HepG2 (cell line): Measurements from ENCODE around the gene UNC79. TPM values are rescaled to one million over a fixed set of nuclear protein-coding genes. Genes with fewer than 3 reads are reported as not detected.

ENCODE experiments used
- ATAC-seq: fragments of 200-7000 bp; cut with Tn5 transposase; 3 replicates; pipeline ENCODE4 v1.9.1; 2020; ENCODE audit warnings: mild to moderate bottlenecking, moderate library complexity
- BruUV-seq: library from RNA; stranded (reverse); fragments of 400-500 nt; replicated peaks from 2 replicates; lab custom pipeline; 2021; lab: Mats Ljungman, UMichigan
- CTCF ChIA-PET: fragments of 300-600 bp; formaldehyde crosslinking; extraction: SDS; loops from one replicate; lab custom pipeline; 2021; ENCODE audit warnings: low total read pairs, inconsistent platforms, low intra/inter-chr PET ratio; lab: Yijun Ruan, JAX
- POLR2A ChIA-PET: fragments of 350-600 bp; sonication (Branson Sonifier 250); formaldehyde crosslinking; loops from one replicate; lab custom pipeline; 2020; ENCODE audit warnings: antibody characterized with exemption, inconsistent platforms; lab: Yijun Ruan, JAX
- DNase-seq: peaks from one replicate; pipeline ENCODE4 v3.0.0-alpha.2; 2015; ENCODE audit warnings: low spot score
- FAIRE-seq: peaks from 3 replicates; lab custom pipeline; 2011; peaks lifted over from hg19 to GRCh38; lab: Jason Lieb, UNC
- H2AFZ ChIP-seq: one replicate; pipeline ENCODE4 v1.6.1; 2011; ENCODE audit warnings: low read length, inconsistent platforms
- H3K27ac ChIP-seq: fragments of 300-600 bp; 3 replicates; pipeline ENCODE4 v1.8.0; 2011; ENCODE audit warnings: mixed run types, mild to moderate bottlenecking, mixed read lengths, low read length, inconsistent platforms; ENCODE audit not compliant: insufficient read depth; ENCODE audit errors: extremely low read length
- H3K27me3 ChIP-seq, 2 experiments: fragments of 200-600 bp in 1 of 2; 2 replicates in 1 of 2; 3 replicates in 1 of 2; pipeline versions ENCODE4 v1.6.0 to v1.8.0; 2011; ENCODE audit warnings: low read length in 2 of 2, mild to moderate bottlenecking in 2 of 2, moderate library complexity in 2 of 2, inconsistent platforms in 1 of 2; ENCODE audit not compliant: insufficient read depth in 2 of 2, control insufficient read depth in 1 of 2
- H3K36me3 ChIP-seq, 2 experiments: fragments of 200-600 bp in 1 of 2; replicated peaks in 1 of 2; 2 replicates in 1 of 2; 3 replicates in 1 of 2; pipeline versions ENCODE4 v1.5.1 to v1.8.0; 2011; ENCODE audit warnings: low read length in 2 of 2, inconsistent platforms in 1 of 2; ENCODE audit not compliant: insufficient read depth in 2 of 2, control insufficient read depth in 1 of 2
- H3K4me1 ChIP-seq: 2 replicates; pipeline ENCODE4 v1.5.1; 2012; ENCODE audit warnings: low read length, inconsistent platforms; ENCODE audit not compliant: insufficient read depth
- H3K4me2 ChIP-seq: 2 replicates; pipeline ENCODE4 v1.6.0; 2011; ENCODE audit warnings: low read depth, low read length, inconsistent platforms
- H3K4me3 ChIP-seq, 3 experiments: fragments of 200-600 bp in 1 of 3; sonication (generic), shearing (Covaris generic) in 1 of 3; replicated peaks in 1 of 3; 2 replicates each; pipeline ENCODE4 v1.5.1; 2011 to 2016; ENCODE audit warnings: low read length in 3 of 3, inconsistent platforms in 2 of 3, low read depth in 2 of 3, mild to moderate bottlenecking in 2 of 3, control low read depth in 1 of 3, mixed read lengths in 1 of 3; ENCODE audit not compliant: insufficient read depth in 1 of 3
- H3K79me2 ChIP-seq: one replicate; pipeline ENCODE4 v1.6.1; 2011; ENCODE audit warnings: low read length, inconsistent platforms; ENCODE audit not compliant: insufficient read depth
- H3K9ac ChIP-seq: 2 replicates; pipeline ENCODE4 v1.6.0; 2011; ENCODE audit warnings: mild to moderate bottlenecking, low read depth, low read length, inconsistent platforms; ENCODE audit not compliant: insufficient read depth
- H3K9me3 ChIP-seq: 2 replicates; pipeline ENCODE4 v1.5.1; 2012; ENCODE audit warnings: mild to moderate bottlenecking, low read length
- H4K20me1 ChIP-seq: 2 replicates; pipeline ENCODE4 v1.6.0; 2011; ENCODE audit warnings: inconsistent platforms, mild to moderate bottlenecking, low read length, moderate library complexity; ENCODE audit not compliant: insufficient read depth
- GATAD1 ChIP-seq: IDR thresholded peaks from 2 replicates; pipeline ENCODE4 v1.6.1; 2016; ENCODE audit warnings: missing genetic modification reagents, missing compliant biosample characterization
- GPBP1L1 ChIP-seq: sonication (generic); formaldehyde crosslinking; IDR thresholded peaks from 2 replicates; pipeline ENCODE4 v1.5.0; 2020; ENCODE audit warnings: mild to moderate bottlenecking, missing genetic modification reagents
- HNRNPLL ChIP-seq: fragments of 200-400 bp; formaldehyde crosslinking; IDR thresholded peaks from 2 replicates; pipeline ENCODE4 v1.6.1; 2017; ENCODE audit warnings: mild to moderate bottlenecking, low read depth, low read length; ENCODE audit not compliant: poor library complexity, severe bottlenecking
- MEIS2 ChIP-seq: sonication (generic); formaldehyde crosslinking; IDR thresholded peaks from 2 replicates; pipeline ENCODE4 v1.9.0; 2021; ENCODE audit warnings: mild to moderate bottlenecking, missing genetic modification reagents
- MXD4 ChIP-seq: IDR thresholded peaks from 2 replicates; pipeline ENCODE4 v1.6.1; 2016; ENCODE audit warnings: mild to moderate bottlenecking, missing biosample characterization, missing genetic modification reagents
- NAIF1 ChIP-seq: sonication (generic); formaldehyde crosslinking; IDR thresholded peaks from 2 replicates; pipeline ENCODE4 v1.5.0; 2020; ENCODE audit warnings: mild to moderate bottlenecking, missing genetic modification reagents, borderline replicate concordance
- SIN3B ChIP-seq: fragments of 150-350 bp; IDR thresholded peaks from 2 replicates; pipeline ENCODE4 v1.6.1; 2014; ENCODE audit warnings: low read length
- TAF1 ChIP-seq: sonication (generic); formaldehyde crosslinking; IDR thresholded peaks from 2 replicates; pipeline ENCODE4 v1.4.0; 2020; ENCODE audit warnings: missing genetic modification reagents
- ZBTB21 ChIP-seq: sonication (generic); formaldehyde crosslinking; IDR thresholded peaks from 2 replicates; pipeline ENCODE4 v1.4.0; 2020; ENCODE audit warnings: missing genetic modification reagents
- ZMAT5 ChIP-seq: sonication (generic); formaldehyde crosslinking; IDR thresholded peaks from 2 replicates; pipeline ENCODE4 v1.5.0; 2020; ENCODE audit warnings: mild to moderate bottlenecking, low read depth, missing genetic modification reagents, borderline replicate concordance
- ZNF17 ChIP-seq: sonication (generic); formaldehyde crosslinking; IDR thresholded peaks from 2 replicates; pipeline ENCODE4 v1.5.0; 2020; ENCODE audit warnings: mild to moderate bottlenecking, missing genetic modification reagents
- ZNF407 ChIP-seq: sonication (generic); formaldehyde crosslinking; IDR thresholded peaks from one replicate; pipeline ENCODE4 v1.5.1; 2020; ENCODE audit warnings: mild to moderate bottlenecking, missing genetic modification reagents; ENCODE audit errors: not compliant biosample characterization
- in situ Hi-C: cut with HindIII; loops from 2 replicates; pipeline ENCODE4 v1.10.0; 2017; ENCODE audit warnings: low pct_unique_long_range_greater_than_20kb; ENCODE audit not compliant: extremely low pct_ligation_motif_present
- intact Hi-C: fragments of 100-400 bp; cut with micrococcal nuclease; formaldehyde crosslinking; loops from one replicate; pipeline ENCODE4 v1.10.0; 2022; ENCODE audit not compliant: unreplicated experiment
- polyA plus RNA-seq, 8 experiments: library from polyadenylated mRNA; depleted of rRNA in 3 of 8; stranded (reverse) in 7 of 8; unstranded in 1 of 8; fragments of >200 nt; fragmentation: Illumina TruSeq in 4 of 8; extraction: Trizol in 4 of 8; gene quantifications; 2 replicates each; pipeline versions ENCODE4 v1.2.1 to v1.2.3, GENCODE V29; 2011 to 2016; ENCODE audit warnings: low read depth in 4 of 8, missing spikeins in 1 of 8, mixed read lengths in 1 of 8; ENCODE audit not compliant: insufficient read depth in 1 of 8
- total RNA-seq, 5 experiments: library from RNA; depleted of rRNA; stranded (reverse); fragments of >200 nt; fragmentation: Illumina TruSeq; extraction: Trizol; gene quantifications; 2 replicates each; pipeline ENCODE4 v1.2.3, GENCODE V29; 2016; ENCODE audit warnings: low read depth in 1 of 5
- TF ChIP-seq, protein P1 (sequence below): sonication (generic); formaldehyde crosslinking; IDR thresholded peaks from 2 replicates; pipeline ENCODE4; 2020; ENCODE audit warnings: missing genetic modification reagents, mild to moderate bottlenecking, borderline replicate concordance

The UNC79 gene
- total and polyA plus RNA-seq, 2 of the 13 experiments (the other 11 are each of a cell fraction or from before 2014, with no cell fraction given), result under 0.01 TPM; not detected in 1

- Histone ChIP-seq H3K4me1 (no peaks in the 10 kb centered on the region), H4K20me1 (no peaks in the 10 kb centered on the region), H3K27ac (no peak overlapping the region), H3K4me3 (no peak overlapping the region), H3K79me2 (no peaks in the 10 kb centered on the region), H3K36me3 (no peaks in the 10 kb centered on the region), H3K9ac (no peak overlapping the region), H3K9me3 (no peaks in the 10 kb centered on the region), H3K4me2 (no peak overlapping the region), H2AFZ (no peak overlapping the region), H3K27me3 (peaks cover 0 to 1% of the 10 kb centered on the region in 2 experiments; a peak in 2 of 5 replicates)
- DNase-seq (no peak), ATAC-seq (no peak), FAIRE-seq (no peak)
- ChIA-PET CTCF (no interaction called here), POLR2A (no interaction called here)
- in situ Hi-C loops (no loop called here), intact Hi-C loops (no loop called here)
- no TSS peak for BruUV-seq
- TF ChIP-seq MXD4 (CRISPR knock-in tag) (no peak), GPBP1L1 (CRISPR knock-in tag) (no peak), ZNF407 (CRISPR knock-in tag) (no peak), HNRNPLL (no peak), GATAD1 (no peak), ZMAT5 (no peak), NAIF1 (CRISPR knock-in tag) (no peak), ZNF17 (CRISPR knock-in tag) (no peak), ZBTB21 (no peak), MEIS2 (CRISPR knock-in tag) (no peak), SIN3B (no peak), TAF1 (CRISPR knock-in tag) (no peak)
- TF ChIP-seq, protein P1, sequence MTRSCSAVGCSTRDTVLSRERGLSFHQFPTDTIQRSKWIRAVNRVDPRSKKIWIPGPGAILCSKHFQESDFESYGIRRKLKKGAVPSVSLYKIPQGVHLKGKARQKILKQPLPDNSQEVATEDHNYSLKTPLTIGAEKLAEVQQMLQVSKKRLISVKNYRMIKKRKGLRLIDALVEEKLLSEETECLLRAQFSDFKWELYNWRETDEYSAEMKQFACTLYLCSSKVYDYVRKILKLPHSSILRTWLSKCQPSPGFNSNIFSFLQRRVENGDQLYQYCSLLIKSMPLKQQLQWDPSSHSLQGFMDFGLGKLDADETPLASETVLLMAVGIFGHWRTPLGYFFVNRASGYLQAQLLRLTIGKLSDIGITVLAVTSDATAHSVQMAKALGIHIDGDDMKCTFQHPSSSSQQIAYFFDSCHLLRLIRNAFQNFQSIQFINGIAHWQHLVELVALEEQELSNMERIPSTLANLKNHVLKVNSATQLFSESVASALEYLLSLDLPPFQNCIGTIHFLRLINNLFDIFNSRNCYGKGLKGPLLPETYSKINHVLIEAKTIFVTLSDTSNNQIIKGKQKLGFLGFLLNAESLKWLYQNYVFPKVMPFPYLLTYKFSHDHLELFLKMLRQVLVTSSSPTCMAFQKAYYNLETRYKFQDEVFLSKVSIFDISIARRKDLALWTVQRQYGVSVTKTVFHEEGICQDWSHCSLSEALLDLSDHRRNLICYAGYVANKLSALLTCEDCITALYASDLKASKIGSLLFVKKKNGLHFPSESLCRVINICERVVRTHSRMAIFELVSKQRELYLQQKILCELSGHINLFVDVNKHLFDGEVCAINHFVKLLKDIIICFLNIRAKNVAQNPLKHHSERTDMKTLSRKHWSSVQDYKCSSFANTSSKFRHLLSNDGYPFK (CRISPR knock-in tag), result no peak
Measured at GRCh38 chr14:93533842-93534241, 103.1 kb downstream of the UNC79 start.
